ENCODE data around the gene KRTAP12-2.

- TF ChIP-seq CTCF (IDR thresholded peaks at IDR 0.05) (no peak), POLR2AphosphoS5 (IDR thresholded peaks at IDR 0.05) (no peak), POLR2A (IDR thresholded peaks at IDR 0.05; ENCODE audit: low read depth) (no peak)
Observed at GRCh38 chr21:44691686-44692085, 25.0 kb upstream of the KRTAP12-2 start.
